ENCODE measurements around the gene TBC1D32.

GRCh38 chr6:121297694-121298093 lies 36.6 kb downstream of the TBC1D32 start:
- TF ChIP-seq, protein P1, sequence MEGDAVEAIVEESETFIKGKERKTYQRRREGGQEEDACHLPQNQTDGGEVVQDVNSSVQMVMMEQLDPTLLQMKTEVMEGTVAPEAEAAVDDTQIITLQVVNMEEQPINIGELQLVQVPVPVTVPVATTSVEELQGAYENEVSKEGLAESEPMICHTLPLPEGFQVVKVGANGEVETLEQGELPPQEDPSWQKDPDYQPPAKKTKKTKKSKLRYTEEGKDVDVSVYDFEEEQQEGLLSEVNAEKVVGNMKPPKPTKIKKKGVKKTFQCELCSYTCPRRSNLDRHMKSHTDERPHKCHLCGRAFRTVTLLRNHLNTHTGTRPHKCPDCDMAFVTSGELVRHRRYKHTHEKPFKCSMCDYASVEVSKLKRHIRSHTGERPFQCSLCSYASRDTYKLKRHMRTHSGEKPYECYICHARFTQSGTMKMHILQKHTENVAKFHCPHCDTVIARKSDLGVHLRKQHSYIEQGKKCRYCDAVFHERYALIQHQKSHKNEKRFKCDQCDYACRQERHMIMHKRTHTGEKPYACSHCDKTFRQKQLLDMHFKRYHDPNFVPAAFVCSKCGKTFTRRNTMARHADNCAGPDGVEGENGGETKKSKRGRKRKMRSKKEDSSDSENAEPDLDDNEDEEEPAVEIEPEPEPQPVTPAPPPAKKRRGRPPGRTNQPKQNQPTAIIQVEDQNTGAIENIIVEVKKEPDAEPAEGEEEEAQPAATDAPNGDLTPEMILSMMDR (IDR thresholded peaks at IDR 0.05; ENCODE audit: insufficient read depth, low read depth, low read length) = no peak
- TF ChIP-seq EZH2 (IDR thresholded peaks at IDR 0.05; ENCODE audit: insufficient read depth, low read length) = no peak

Measured in astrocyte (in vitro differentiated cells and primary cell).